Measurements from ENCODE around the gene USH2A.

DNA sequence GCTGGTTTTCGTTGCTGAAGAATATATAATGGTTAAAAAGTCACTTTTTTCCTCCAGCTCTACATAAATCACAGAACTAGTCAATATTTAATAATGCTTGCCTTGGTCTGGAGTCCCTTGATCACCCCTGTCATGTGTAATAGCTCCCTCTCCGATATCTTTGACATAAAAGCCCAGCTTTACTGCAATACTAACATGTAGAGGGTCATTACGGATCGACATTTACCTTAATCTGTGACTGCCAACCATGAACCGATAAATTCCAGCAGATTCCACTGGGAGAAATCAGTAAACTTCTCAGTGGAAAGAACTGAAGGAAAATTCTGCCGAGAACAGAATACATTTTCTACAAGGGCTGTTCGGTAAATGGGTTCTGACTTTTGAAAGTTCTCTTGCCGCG, 459.6 kb downstream of the USH2A start:
- TF ChIP-seq, protein P1, sequence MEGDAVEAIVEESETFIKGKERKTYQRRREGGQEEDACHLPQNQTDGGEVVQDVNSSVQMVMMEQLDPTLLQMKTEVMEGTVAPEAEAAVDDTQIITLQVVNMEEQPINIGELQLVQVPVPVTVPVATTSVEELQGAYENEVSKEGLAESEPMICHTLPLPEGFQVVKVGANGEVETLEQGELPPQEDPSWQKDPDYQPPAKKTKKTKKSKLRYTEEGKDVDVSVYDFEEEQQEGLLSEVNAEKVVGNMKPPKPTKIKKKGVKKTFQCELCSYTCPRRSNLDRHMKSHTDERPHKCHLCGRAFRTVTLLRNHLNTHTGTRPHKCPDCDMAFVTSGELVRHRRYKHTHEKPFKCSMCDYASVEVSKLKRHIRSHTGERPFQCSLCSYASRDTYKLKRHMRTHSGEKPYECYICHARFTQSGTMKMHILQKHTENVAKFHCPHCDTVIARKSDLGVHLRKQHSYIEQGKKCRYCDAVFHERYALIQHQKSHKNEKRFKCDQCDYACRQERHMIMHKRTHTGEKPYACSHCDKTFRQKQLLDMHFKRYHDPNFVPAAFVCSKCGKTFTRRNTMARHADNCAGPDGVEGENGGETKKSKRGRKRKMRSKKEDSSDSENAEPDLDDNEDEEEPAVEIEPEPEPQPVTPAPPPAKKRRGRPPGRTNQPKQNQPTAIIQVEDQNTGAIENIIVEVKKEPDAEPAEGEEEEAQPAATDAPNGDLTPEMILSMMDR (IDR thresholded peaks at IDR 0.05; ENCODE audit: borderline replicate concordance, extremely low read depth, low read length, poor library complexity, severe bottlenecking), result no peak
- TF ChIP-seq EZH2 (IDR thresholded peaks at IDR 0.05; ENCODE audit: borderline replicate concordance, low read depth, low read length, severe bottlenecking), result no peak

Measured in DND-41 (cell line).